GM18867 (cell line): Measurements from ENCODE around the gene VPS35.
A peak's percentile ranks its signal among the peaks of the same experiment; 100 is the strongest.

ENCODE experiments used
- ATAC-seq: cut with Tn5 transposase; IDR thresholded peaks from one replicate; pipeline ENCODE4 v1.9.1; 2021; ENCODE audit warnings: mild to moderate bottlenecking, moderate library complexity; ENCODE audit not compliant: unreplicated experiment

The VPS35 gene

DNA sequence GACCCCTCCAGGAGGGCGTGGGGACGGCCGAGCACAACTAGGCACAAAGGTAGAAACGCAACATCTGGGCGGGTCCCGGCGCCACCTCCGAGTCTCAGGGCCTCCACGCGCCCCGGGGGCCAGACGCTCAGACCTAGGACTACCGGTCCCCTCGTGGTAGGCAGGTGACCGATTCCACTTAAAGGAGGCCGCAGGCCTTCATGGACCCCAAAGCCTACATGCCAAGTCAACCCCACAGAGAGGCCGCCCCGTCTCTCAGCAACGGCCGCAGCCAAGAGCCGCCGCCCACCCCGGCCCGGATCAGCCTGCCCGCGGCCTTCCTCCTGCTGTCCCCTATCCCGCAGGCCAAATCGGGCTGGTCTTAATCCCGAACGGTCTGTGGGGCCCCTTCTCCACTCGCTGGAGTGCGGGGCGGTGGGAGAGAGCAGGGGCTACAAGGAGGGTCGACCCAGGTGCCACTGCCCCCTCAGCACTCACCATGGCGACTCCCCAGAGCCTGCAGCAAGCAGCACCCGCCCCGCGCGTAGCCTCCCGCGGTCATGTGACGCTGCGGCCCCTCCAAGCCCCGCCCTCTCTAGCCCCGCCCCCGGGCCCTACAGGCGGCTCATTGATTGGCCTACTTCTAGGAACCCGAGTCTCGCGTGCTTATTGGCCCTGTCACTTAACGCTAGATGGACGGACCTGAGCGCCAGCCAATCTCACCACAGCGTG, at the start of gene VPS35:
TSS of gene VPS35 (minus strand) at position 525 of the 711 bp plus-strand sequence. CDS start at position 480, 45 bp downstream.
- ATAC-seq, result peak; percentile 84

DNA sequence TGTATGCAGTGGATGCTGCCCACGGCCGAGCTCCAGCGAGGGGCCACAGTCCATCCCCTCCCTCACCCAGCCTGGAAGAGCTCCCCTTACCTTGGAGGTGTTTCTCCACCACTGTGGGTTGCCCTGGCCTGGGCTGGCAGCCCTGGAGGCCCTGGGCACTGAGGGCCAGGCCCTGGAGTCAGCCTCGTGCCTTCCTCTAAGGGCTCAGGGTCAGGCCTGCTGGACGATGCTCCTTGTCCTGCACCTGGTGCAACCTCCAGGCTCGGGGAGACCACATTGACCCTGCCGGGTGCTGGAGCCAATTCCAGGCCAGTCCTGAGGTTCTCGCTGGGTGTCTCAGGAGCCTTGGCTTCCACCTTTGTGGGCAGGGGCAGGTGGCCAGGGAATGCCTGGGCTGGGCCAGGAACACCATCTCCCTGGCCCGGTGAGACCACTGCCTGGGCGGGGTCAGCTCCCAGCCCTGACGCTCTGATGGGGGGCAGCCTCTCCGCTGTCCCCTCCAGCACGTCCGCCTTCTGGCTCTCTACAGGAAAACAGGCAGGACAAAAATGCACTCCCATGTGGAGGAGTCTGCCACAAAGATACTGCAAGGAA, 48.7 kb upstream of the VPS35 start:
- no peak for ATAC-seq

GRCh38 chr16:46736695-46737094, 47.7 kb upstream of the VPS35 start:
- ATAC-seq, result no peak

DNA sequence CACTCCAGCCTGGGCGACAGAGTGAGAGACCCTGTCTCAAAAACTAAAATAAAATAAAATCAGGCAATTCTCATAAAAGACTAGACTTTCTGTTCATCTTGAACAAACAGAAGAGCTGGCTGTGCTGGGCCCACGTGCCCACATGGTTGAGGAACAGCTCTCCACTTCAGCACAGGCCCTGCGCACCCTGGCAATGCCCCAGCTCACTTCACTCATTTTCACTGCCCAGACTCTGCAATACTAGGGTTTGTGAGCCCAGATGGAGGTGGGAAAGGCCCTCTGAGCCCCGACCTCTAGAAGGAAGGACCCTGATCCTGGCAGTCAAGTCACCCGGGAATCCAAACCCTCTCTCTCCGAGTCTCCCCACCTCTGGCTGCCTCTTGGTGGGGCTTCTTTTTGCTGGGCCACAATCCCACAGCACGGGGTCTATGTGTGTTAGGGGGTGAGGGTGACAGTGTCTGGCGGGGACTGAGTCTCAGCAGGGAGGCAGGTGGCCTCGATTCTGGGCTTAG, 44.4 kb upstream of the VPS35 start:
- ATAC-seq, result no peak

DNA sequence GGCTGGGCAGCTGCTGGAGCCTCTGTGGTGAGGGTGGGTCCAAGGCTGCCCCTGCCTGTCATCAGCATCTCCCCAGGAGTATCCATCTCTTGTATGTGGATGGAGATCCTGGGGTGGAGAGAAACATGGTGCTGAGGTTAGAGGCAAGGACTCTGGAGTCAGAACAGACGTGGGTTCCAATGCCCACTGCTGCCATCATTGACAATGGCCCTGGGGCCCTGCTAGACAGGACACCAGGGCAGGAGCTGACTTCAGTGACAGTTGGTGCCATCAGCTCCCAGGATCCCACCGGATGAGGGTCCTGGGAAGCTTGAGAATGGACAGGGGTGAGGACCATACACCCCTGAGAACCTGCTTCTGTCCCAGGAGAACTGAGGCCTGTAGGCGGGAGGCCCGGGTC, 43.6 kb upstream of the VPS35 start:
- ATAC-seq, result no peak

DNA sequence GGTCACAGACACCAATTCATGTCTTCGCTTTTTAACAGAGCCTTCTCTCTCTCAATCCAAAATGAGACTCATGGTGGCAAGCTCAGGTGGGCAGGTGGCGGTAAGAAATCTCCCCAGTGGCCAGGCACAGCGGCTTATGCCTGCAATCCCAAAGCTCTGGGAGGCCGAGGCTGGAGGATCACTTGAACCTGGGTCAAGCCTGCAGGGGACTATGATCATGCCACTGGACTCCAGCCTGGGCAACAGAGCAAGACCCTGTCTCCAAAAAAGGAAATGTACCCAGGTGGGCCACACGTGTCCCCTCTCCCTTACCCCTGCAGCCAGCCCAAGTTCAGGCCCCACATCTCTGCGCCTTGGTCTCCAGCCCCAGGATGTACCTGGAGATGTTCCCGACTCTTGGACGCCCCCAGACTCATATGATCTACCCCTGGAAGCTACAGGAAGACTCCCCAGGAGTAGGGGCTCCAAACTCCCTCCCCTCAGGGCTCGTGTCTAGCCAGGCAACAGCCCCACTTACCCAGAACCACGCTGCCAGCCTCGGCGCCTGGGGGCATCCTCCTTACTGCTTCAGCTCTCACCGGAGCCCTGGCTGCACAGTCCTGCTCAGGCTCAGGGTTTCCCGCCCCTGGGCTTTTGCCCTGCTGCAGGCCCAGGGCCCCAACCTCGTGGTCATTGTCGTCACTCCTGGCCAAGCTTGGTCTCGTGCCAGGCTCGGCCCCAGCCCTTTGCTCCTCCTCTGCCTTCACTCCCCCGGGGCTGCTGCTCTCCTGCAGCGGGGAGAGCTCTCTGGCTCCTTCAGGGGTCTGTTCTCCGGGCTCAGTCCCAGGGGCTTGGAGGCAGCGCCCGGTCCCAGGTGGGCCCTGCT, 42.9 kb upstream of the VPS35 start:
- no peak for ATAC-seq

- ATAC-seq, result no peak
Measured at GRCh38 chr16:46730801-46731690, 42.1 kb upstream of the VPS35 start.

GRCh38 chr16:46730126-46730525, 41.1 kb upstream of the VPS35 start:
- ATAC-seq, result no peak

DNA sequence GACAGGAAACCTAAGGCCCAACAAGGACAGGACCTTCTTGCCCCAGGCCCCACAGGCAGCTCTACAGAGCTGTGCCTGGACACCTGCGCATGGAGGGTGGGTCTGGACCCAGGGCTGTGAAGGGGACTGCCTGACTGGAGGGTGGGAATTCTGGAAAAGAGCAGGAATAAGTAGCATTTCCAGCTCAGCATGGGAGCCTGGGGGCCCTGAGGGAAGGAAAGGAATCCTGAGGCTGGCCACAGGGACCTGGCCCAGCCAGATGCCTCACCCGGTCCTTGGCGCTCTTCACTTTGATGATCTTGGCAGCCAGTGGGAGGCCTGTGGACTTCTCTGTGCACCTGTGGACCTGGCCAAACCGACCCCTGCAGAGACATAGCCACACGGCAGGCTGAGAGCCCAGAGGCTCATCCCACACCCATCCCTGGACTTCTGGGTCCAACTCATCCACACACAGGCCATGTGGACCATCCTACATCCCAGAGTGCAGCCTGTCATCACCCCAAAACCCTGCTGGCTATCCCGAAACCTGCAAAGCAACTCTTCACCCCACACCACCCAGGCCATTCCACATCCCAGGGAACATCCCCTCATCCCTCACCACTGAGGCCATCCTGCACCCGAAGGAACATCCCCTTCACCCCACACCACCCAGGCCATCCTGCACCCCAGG, 40.5 kb upstream of the VPS35 start:
- ATAC-seq, result no peak

- no peak for ATAC-seq
Measured at GRCh38 chr16:46728806-46729205, 39.8 kb upstream of the VPS35 start.

DNA sequence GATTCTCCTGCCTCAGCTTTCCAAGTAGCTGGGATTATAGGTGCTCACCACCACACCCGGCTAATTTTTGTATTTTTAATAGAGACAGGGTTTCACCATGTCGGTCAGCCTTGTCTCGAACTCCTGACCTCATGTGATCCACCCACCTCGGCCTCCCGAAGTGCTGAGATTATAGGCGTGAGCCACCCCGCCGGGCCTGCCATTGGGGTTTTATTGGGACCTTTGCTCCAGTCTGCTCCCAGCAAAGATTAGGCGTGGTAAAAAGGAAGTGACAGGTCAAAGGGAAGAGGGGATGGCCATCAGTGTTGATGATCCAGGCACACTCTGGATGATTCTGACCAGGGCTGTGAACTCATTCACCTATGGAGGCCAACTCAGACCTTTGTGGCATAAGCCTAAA, 38.7 kb upstream of the VPS35 start:
- no peak for ATAC-seq

- no peak for ATAC-seq
Measured at GRCh38 chr16:46727184-46727583, 38.2 kb upstream of the VPS35 start.

DNA sequence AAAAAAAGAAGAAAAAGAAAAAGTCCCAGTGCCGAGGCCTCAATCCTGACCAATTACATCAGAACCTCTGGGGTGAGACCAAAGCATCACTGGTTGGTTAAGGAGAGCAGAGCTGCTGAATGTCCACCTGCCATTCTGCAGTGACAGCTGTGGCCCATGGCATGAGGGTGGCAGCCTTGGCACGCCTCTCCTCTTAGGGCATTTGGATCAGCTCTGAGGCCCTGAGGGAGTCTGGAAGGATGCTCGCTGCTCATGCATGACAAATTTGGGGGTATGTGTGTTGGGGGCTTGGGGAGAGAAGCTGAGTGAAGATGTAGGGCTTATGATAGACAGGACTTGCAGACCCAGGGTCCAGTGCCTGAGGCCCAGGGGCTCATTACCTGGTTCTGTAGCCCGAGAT, 32.9 kb upstream of the VPS35 start:
- ATAC-seq, result no peak

DNA sequence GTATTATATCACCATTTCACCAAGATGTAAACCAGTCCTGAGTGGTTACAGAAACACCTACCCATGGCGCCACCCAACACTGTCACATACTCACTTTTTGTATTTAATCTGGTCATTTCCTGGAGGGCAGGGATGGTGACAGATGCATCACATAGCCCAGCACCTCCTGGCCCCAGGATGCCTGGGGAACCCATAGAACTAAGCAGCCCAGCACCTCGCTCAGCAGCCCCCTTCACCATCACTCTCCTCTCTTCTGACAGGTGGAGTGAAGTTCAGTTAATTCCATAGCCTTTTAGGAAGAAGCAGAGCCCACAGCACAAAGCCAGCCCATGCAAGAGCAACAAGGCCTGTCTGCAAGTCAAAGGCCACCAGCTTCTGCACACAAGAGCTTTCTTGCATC, 31.6 kb upstream of the VPS35 start:
- no peak for ATAC-seq

DNA sequence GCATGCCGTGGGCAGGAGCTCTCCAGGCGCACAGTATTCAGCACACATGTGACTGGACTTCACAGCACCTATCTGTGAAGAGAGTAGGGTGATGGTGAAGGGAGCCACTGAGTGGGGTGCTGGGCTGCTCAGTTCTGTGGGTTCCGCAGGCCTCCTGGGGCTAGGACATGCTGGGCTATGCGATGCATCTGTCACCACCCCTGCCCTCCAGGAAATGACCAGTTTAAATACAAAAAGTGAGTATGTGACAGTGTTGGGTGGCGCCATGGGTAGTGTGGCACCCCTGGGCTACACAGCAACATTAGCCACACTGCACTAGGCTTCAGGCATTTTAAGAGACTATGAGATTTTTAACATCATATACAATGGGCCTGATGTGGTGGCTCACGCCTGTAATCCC, 30.6 kb upstream of the VPS35 start:
- ATAC-seq, result no peak

DNA sequence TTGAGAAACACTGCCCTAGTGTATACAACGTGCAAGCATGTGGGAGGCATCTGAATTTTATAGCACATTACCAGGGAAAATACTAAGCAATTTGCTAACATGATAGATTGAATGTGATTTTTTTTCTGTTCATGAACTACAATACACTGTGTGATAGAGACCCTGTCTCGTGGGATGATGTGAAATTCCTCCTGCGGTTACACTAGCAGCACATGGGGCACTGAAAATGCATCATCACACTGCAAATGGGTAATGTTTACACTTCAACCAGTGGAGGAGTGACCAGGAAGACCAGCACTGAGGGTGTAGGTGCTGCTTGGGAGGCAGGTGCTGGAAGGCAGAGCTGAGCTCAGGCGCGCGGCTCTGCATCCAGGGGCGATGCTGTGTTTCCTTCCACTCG, 29.2 kb upstream of the VPS35 start:
- ATAC-seq, result no peak

DNA sequence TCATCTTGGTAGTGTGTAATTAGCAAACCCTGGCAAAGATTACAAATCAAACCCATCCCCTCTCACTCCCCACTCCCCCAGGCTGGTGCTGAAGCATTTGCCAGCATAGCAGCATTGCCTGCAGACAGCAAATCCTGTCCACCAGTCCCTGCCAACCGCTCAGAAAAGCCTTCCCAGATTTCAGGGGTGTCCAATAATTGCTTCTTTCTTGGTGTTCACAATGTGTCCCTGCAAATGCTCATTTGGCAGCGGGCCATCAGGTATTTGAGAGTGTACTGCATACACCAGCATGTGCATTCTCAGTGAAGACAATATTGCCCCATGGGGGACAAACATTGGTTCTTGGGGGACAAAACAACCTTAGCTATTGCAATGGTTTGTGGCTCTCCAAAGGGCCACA, 28.7 kb upstream of the VPS35 start:
- no peak for ATAC-seq

DNA sequence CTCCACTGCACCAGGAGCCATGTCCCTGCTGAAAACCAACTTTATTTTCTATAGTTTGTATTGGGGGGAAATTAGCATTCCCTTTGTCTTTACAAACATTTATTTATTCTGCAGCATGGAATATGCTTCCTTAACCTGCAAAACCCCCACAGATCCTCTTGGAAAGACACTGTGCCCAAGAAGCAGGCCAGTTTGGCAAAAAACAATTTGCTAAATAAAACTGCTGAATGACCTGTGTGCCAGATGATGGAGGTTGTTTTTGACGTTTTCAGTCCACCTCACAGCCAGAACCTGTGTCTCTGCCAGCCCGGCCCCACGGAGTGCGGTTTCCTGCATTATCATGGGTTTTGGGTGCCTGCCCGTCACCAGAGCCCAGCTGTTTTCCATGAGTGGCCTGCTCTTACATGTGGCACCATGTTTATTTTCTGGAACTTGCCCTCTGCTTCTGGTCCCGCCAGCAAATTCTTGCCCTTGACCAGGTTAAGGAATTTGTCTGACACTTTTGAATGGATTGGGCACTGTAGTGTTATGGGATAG, 26.9 kb upstream of the VPS35 start:
- ATAC-seq, result no peak

DNA sequence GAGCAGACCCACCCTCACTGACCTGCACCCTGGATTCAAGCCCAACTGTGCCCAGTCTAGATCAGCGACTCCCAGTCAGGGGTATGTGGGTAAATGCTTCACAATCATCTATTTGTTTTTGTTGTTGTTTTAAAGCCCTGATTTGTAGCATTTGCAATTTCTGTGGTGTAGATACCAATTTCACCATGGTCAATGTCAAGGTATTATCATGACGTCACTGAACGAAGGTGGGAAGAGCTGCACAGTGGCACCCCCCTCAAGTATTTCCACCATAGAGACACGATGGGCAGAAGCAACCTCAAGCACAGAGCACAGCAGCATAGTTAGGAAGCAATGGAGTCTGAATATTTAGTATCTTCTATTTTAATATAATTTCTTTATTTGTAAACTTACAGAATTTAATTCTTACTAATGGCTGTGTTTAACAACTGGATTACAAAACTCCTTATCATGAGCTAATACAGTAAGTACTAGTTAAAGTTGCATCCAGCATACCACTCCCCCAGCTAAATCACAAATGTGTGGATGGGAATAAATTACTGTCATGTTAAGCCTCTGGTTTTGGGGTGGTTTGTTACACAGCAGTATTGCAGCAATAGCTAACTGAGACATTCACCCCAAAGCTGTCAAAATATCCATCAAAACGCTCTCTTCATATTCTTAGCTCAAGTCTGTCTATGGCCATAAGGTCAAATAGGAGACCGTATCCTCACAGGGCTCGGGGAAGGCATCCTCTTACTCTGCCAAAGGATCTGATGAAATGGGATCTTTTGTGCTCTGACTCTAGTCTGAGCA, 26.0 kb upstream of the VPS35 start:
- ATAC-seq, result no peak
